ENCODE measurements around the gene HELQ. TPM values are rescaled to one million over a fixed set of nuclear protein-coding genes. Genes with fewer than 3 reads are reported as not detected.

HELQ gene
- total RNA-seq, 1 experiment from 2014 or later = 9.3 TPM

DNA sequence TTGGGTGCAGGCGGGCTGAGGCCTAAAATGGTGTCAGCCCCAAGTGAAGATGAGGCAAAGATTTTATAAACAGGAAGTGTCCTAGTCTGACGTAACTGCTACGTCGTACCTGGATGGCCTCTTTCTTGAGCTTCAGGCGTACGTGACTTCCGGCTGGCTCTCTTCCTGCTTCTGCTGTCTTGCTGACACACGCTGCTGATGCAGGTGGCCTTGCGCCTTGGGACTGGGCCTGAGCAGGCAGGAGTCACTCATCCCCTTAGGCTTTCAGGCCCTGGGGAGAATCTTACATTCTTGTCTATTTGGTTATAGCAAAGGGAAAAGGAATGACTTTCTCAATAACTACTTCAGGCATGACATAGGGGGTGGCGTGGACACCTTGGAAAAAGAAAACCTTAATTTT, 49.4 kb upstream of the HELQ start:
- no peak for ATAC-seq
- ChIA-PET POLR2A (no interaction called here), CTCF (no interaction called here)
- Histone ChIP-seq H3K27me3 (ENCODE audit: control insufficient read depth, insufficient read depth, low read length) (no peaks in the 10 kb centered on the region), H3K36me3 (ENCODE audit: control insufficient read depth, insufficient read depth, low read length) (no peaks in the 10 kb centered on the region), H3K4me3 (ENCODE audit: low read depth in 2 of 2, low read length in 2 of 2) (no peak overlapping the region), H3K9me3 (ENCODE audit: control insufficient read depth, insufficient read depth, low read depth, low read length) (no peaks in the 10 kb centered on the region), H3K4me1 (ENCODE audit: control insufficient read depth, insufficient read depth, low read length) (no peaks in the 10 kb centered on the region), H3K27ac (ENCODE audit: low read length) (no peak overlapping the region)
- no peak for DNase-seq (ENCODE audit: low read depth, low spot score)
- in situ Hi-C loops (cut with HindIII; ENCODE audit: low pct_unique_long_range_greater_than_20kb, low sequenced_read_pairs) = no loop called here
- no peak for TF ChIP-seq SIN3A (IDR thresholded peaks at IDR 0.05; ENCODE audit: borderline replicate concordance, insufficient read depth, low read depth, low read length)
- TF ChIP-seq, protein P1, sequence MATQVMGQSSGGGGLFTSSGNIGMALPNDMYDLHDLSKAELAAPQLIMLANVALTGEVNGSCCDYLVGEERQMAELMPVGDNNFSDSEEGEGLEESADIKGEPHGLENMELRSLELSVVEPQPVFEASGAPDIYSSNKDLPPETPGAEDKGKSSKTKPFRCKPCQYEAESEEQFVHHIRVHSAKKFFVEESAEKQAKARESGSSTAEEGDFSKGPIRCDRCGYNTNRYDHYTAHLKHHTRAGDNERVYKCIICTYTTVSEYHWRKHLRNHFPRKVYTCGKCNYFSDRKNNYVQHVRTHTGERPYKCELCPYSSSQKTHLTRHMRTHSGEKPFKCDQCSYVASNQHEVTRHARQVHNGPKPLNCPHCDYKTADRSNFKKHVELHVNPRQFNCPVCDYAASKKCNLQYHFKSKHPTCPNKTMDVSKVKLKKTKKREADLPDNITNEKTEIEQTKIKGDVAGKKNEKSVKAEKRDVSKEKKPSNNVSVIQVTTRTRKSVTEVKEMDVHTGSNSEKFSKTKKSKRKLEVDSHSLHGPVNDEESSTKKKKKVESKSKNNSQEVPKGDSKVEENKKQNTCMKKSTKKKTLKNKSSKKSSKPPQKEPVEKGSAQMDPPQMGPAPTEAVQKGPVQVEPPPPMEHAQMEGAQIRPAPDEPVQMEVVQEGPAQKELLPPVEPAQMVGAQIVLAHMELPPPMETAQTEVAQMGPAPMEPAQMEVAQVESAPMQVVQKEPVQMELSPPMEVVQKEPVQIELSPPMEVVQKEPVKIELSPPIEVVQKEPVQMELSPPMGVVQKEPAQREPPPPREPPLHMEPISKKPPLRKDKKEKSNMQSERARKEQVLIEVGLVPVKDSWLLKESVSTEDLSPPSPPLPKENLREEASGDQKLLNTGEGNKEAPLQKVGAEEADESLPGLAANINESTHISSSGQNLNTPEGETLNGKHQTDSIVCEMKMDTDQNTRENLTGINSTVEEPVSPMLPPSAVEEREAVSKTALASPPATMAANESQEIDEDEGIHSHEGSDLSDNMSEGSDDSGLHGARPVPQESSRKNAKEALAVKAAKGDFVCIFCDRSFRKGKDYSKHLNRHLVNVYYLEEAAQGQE (IDR thresholded peaks at IDR 0.05; ENCODE audit: insufficient read depth in 1 of 2, low read depth in 2 of 2, low read length in 1 of 2) = no peak
- TF ChIP-seq, protein P2, sequence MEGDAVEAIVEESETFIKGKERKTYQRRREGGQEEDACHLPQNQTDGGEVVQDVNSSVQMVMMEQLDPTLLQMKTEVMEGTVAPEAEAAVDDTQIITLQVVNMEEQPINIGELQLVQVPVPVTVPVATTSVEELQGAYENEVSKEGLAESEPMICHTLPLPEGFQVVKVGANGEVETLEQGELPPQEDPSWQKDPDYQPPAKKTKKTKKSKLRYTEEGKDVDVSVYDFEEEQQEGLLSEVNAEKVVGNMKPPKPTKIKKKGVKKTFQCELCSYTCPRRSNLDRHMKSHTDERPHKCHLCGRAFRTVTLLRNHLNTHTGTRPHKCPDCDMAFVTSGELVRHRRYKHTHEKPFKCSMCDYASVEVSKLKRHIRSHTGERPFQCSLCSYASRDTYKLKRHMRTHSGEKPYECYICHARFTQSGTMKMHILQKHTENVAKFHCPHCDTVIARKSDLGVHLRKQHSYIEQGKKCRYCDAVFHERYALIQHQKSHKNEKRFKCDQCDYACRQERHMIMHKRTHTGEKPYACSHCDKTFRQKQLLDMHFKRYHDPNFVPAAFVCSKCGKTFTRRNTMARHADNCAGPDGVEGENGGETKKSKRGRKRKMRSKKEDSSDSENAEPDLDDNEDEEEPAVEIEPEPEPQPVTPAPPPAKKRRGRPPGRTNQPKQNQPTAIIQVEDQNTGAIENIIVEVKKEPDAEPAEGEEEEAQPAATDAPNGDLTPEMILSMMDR (IDR thresholded peaks at IDR 0.05) = no peak
- TF ChIP-seq TCF7L2 (IDR thresholded peaks at IDR 0.05; ENCODE audit: low read depth, low read length) = no peak
- TF ChIP-seq POLR2AphosphoS5 (IDR thresholded peaks at IDR 0.05; ENCODE audit: low read depth, low read length) = no peak
- no TSS peak for BruUV-seq (replicated peaks)
- intact Hi-C loops (cut with micrococcal nuclease; ENCODE audit: unreplicated experiment) = no loop called here

DNA sequence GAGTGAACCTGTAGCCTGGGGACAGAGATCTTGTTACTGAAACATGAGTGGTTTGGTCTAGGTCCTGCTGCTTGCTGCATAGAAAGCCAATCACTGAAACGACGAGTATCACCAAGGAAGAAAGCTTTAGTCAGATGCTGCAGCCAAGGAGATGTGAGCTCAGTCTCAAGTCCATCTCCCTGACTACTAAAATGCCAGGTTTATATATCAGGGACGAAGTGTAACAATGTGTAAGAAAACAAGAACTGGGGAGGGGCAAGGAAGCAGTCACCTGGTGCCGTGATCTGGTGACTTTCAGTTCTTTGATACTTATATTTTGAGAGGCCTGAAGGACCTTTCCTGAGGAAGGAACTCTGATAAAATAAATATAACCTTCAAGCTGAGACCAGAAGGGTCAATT, 48.9 kb upstream of the HELQ start:
- no peak for ATAC-seq
- Histone ChIP-seq H3K36me3 (ENCODE audit: control insufficient read depth, insufficient read depth, low read length) (no peaks in the 10 kb centered on the region), H3K4me1 (ENCODE audit: control insufficient read depth, insufficient read depth, low read length) (no peaks in the 10 kb centered on the region), H3K4me3 (ENCODE audit: low read depth in 2 of 2, low read length in 2 of 2) (no peak overlapping the region), H3K9me3 (ENCODE audit: control insufficient read depth, insufficient read depth, low read depth, low read length) (no peaks in the 10 kb centered on the region), H3K27ac (ENCODE audit: low read length) (no peak overlapping the region), H3K27me3 (ENCODE audit: control insufficient read depth, insufficient read depth, low read length) (no peaks in the 10 kb centered on the region)
- no TSS peak for BruUV-seq (replicated peaks)
- TF ChIP-seq POLR2AphosphoS5 (IDR thresholded peaks at IDR 0.05; ENCODE audit: low read depth, low read length) (no peak), SIN3A (IDR thresholded peaks at IDR 0.05; ENCODE audit: borderline replicate concordance, insufficient read depth, low read depth, low read length) (no peak), TCF7L2 (IDR thresholded peaks at IDR 0.05; ENCODE audit: low read depth, low read length) (no peak)
- TF ChIP-seq, protein P2 (IDR thresholded peaks at IDR 0.05) = no peak
- TF ChIP-seq, protein P1 (IDR thresholded peaks at IDR 0.05; ENCODE audit: insufficient read depth in 1 of 2, low read depth in 2 of 2, low read length in 1 of 2) = no peak
- intact Hi-C loops (cut with micrococcal nuclease; ENCODE audit: unreplicated experiment) (no loop called here), in situ Hi-C loops (cut with HindIII; ENCODE audit: low pct_unique_long_range_greater_than_20kb, low sequenced_read_pairs) (no loop called here)
- ChIA-PET POLR2A (no interaction called here), CTCF (no interaction called here)
- DNase-seq (ENCODE audit: low read depth, low spot score) = no peak
